Brain microvascular endothelial cell (primary cell): ENCODE results near the gene RASAL2.

Experiments used
- DNase-seq: peaks from one replicate; pipeline ENCODE4 v3.0.0-alpha.2; 2020
- H3K27ac ChIP-seq: fragments of 250-450 bp; sonication (Bioruptor Pico); 2 replicates; pipeline ENCODE4 v1.5.1; 2020; ENCODE audit warnings: mild to moderate bottlenecking, moderate library complexity
- H3K27me3 ChIP-seq: fragments of 250-450 bp; sonication (Bioruptor Pico); replicated peaks from 2 replicates; pipeline ENCODE4 v1.5.1; 2020; ENCODE audit warnings: mild to moderate bottlenecking
- H3K36me3 ChIP-seq: fragments of 250-450 bp; sonication (Bioruptor Pico); replicated peaks from 2 replicates; pipeline ENCODE4 v1.5.1; 2020; ENCODE audit warnings: mild to moderate bottlenecking
- H3K4me3 ChIP-seq: 2 replicates; pipeline ENCODE4 v1.5.1; 2011; ENCODE audit warnings: low read depth, mild to moderate bottlenecking, control low read depth, low read length, moderate library complexity
- CTCF ChIP-seq: IDR thresholded peaks from 2 replicates; pipeline ENCODE4 v1.5.1; 2011; ENCODE audit warnings: low read depth, mild to moderate bottlenecking, moderate library complexity, low read length, control low read depth, inconsistent platforms; ENCODE audit errors: missing control alignments
- in situ Hi-C: cut with HindIII; loops from 2 replicates; pipeline ENCODE4 v1.10.0; 2017; ENCODE audit warnings: low sequenced_read_pairs, low pct_ligation_motif_present

The RASAL2 gene

GRCh38 chr1:178098262-178098661 is 4.4 kb downstream of the RASAL2 start:
- Histone ChIP-seq H3K4me3 (no peak overlapping the region), H3K36me3 (no peaks in the 10 kb centered on the region)
- no peak for TF ChIP-seq CTCF

GRCh38 chr1:178101266-178101630 is 7.3 kb downstream of the RASAL2 start:
- peak overlapping the region; percentile 32 for H3K27ac ChIP-seq
- in situ Hi-C loops: no loop called here
- no peak for TF ChIP-seq CTCF
- no peak overlapping the region for H3K4me3 ChIP-seq
- no peaks in the 10 kb centered on the region for H3K36me3 ChIP-seq
- DNase-seq: no peak
- H3K27me3 ChIP-seq: no peaks in the 10 kb centered on the region

More at GRCh38 chr1:178098262-178098661, 4.4 kb downstream of the RASAL2 start:
- in situ Hi-C loops: no loop called here
- H3K27me3 ChIP-seq: no peaks in the 10 kb centered on the region
- peak; percentile 21 for DNase-seq
- no peak overlapping the region for H3K27ac ChIP-seq

- Histone ChIP-seq H3K27ac (peak overlapping the region; percentile 32), H3K27me3 (no peaks in the 10 kb centered on the region), H3K36me3 (no peaks in the 10 kb centered on the region), H3K4me3 (no peak overlapping the region)
- peak; percentile 39 for DNase-seq
- in situ Hi-C loops: no loop called here
- no peak for TF ChIP-seq CTCF
Observed at GRCh38 chr1:178101654-178102053, 7.8 kb downstream of the RASAL2 start.

GRCh38 chr1:178102218-178102617 is 8.3 kb downstream of the RASAL2 start:
- Histone ChIP-seq H3K4me3 (no peak overlapping the region), H3K36me3 (no peaks in the 10 kb centered on the region), H3K27ac (no peak overlapping the region), H3K27me3 (no peaks in the 10 kb centered on the region)
- DNase-seq: no peak
- TF ChIP-seq CTCF: no peak
- in situ Hi-C loops: no loop called here

- no peak overlapping the region for H3K27ac ChIP-seq
- DNase-seq: no peak
- H3K36me3 ChIP-seq: no peaks in the 10 kb centered on the region
- TF ChIP-seq CTCF: no peak
- no peak overlapping the region for H3K4me3 ChIP-seq
- in situ Hi-C loops: no loop called here
- H3K27me3 ChIP-seq: no peaks in the 10 kb centered on the region
Observed at GRCh38 chr1:178107823-178108222, 13.9 kb downstream of the RASAL2 start.

GRCh38 chr1:178109348-178110143 is 15.6 kb downstream of the RASAL2 start:
- TF ChIP-seq CTCF: no peak
- in situ Hi-C loops: no loop called here
- H3K27ac ChIP-seq: no peak overlapping the region
- no peaks in the 10 kb centered on the region for H3K27me3 ChIP-seq
- no peak overlapping the region for H3K4me3 ChIP-seq
- no peaks in the 10 kb centered on the region for H3K36me3 ChIP-seq
- DNase-seq: no peak
